Left forelimb (tissue), 1 donor: ENCODE measurements around the gene MOB3A.

Source experiments
- DNase-seq: peaks from one replicate; pipeline ENCODE4 v3.0.0-alpha.2; 2018; ENCODE audit warnings: low spot score

The MOB3A gene

GRCh38 chr19:2123682-2124387 lies 27.7 kb upstream of the MOB3A start:
- DNase-seq, result no peak

DNA sequence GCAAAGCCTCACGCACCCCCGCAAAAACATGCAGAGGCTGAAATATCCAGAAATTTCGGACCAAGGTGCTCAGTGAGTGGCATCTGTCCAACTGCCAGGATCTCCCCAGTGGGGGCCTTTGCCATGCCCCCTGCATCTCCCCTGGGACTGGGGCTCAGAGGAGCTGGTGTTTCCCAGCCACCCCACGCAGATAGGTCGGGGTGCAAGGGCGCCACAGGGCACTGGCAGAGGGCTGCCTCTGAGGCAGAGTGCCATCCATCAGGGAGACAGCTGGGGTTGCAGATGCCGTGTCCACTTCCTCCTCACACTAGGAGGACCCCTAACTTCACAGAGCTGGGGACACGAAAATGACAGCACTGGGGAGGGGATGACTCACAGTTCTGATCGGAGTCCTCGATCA lies 26.9 kb upstream of the MOB3A start:
- no peak for DNase-seq

DNA sequence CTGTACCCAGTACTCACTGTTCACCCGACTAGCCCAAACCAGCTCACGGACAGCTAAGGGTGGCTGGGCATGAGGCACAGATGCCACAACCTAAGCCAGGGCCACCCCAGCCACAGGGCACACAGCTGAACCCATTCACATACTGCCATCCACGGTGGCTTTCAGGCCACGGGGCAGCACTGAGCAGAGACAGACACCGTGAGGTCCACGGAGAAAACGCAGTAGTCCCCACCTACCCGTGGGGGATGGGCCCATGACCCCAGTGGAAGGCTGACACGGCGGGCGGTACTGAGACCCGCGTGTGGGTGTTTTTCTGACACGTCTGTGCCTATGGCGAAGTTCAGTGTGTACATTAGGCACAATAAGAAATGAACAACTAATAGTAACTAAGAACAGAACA lies 26.1 kb upstream of the MOB3A start:
- no peak for DNase-seq

DNA sequence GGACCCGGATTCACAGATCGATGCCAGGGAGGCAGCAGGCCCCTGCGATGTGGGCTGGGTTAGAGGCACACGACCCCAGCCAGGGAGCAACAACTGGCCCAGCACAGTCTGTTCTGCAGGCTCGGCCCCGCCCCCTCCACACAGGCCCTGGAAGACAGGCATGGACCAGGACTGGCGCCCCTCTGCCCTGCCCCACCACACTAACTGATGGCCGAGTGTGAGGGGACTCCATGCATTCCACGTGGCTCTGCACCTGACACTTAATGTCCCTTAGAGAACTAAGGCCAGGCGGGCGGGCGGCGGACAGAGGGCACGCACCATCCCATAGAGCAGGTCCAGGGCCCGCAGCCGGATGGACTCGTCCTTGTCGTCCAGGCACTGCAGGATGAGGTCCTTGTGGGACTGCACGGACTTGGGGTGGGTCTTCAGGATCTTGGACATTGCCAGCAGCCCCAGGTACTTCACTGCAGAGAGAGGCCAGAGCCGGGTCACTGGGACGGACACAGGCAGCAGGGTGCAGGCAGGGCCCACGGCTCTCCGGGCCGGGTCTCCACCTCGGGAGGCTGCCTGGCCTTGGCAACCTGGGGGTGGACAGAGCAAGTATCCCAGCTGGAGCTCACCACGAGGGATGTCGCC lies 25.4 kb upstream of the MOB3A start:
- no peak for DNase-seq

GRCh38 chr19:2120821-2121220 lies 24.7 kb upstream of the MOB3A start:
- no peak for DNase-seq

GRCh38 chr19:2119921-2120785 lies 24.0 kb upstream of the MOB3A start:
- DNase-seq, result no peak

DNA sequence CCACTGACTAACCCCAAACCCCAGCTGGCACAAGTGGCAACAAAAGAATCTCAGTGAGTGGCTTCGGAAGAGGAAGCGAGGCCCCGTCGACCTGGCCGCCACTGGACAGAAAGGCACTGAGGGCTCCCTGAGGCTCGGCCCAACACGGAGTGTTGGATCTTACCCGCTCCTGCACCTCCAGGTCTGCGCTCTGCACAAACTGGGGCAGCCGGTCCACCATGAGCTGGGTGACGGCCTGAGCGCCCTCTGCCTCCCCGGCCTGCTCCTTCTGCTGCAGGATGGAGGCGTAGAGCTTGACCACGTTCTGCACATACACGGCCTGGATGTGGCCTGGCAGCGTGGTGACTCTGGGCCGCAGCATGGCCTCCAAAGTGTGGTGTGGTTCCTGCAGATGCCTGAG lies 22.3 kb upstream of the MOB3A start:
- DNase-seq, result no peak

GRCh38 chr19:2117215-2117960 lies 21.3 kb upstream of the MOB3A start:
- no peak for DNase-seq

GRCh38 chr19:2116507-2116906 lies 20.4 kb upstream of the MOB3A start:
- no peak for DNase-seq

GRCh38 chr19:2115911-2116426 lies 19.8 kb upstream of the MOB3A start:
- no peak for DNase-seq

DNA sequence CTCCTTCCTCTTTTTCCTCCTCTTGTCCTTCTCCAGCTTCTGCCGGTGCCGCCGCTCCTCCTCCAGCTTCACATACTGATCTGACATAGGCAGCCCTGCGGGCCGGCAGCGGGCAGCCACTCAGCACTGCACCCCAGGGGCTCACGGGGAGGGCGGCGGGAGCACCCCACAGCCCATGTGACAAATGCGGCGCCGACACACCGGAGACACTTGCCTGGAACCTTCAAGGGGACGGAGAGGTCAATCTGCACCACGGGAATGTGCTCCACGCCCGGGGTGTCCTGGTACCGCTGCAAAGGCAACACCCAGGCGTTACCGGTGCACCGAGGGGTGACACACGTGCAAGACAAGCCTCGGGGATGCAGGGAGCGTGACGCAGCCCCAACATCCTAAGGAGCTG lies 19.2 kb upstream of the MOB3A start:
- no peak for DNase-seq

DNA sequence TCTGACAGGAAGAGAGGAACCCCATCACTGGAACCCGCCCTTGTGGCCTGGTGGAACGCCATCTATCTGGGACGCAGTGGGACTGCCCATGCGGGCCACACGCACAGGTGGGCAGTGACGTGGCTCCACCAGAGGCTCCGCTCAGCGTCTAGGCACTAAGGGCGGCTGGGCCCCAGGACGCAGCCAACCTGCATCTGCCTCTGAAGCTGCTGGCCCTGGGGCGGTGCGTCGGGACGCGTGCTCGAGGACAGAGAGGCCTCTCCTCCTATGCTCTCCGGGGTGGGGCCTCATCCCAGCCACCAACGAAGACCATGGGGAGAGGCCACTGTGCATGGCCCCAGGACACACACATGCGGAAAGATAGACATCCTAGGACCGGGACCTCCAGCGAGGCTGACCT lies 18.7 kb upstream of the MOB3A start:
- no peak for DNase-seq

DNA sequence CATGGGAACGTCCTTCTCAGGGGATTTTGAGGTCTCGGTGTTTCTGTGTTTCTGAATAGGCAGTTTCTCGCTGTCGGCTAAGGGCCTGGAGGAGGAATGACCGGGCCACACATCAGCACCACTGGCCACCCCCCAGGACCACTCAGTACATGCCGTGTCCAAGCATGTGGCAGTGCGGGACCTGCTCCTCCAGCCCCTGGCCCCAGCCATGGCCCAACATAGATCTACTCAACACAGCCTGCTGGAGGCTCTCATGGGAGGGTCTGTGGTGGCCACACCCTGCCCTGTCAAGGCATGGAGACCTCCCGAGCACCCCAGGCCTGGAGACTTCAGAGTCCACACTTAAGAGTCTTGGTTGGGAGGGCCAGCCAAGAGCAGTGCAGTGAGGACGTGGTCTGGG lies 18.1 kb upstream of the MOB3A start:
- no peak for DNase-seq

DNA sequence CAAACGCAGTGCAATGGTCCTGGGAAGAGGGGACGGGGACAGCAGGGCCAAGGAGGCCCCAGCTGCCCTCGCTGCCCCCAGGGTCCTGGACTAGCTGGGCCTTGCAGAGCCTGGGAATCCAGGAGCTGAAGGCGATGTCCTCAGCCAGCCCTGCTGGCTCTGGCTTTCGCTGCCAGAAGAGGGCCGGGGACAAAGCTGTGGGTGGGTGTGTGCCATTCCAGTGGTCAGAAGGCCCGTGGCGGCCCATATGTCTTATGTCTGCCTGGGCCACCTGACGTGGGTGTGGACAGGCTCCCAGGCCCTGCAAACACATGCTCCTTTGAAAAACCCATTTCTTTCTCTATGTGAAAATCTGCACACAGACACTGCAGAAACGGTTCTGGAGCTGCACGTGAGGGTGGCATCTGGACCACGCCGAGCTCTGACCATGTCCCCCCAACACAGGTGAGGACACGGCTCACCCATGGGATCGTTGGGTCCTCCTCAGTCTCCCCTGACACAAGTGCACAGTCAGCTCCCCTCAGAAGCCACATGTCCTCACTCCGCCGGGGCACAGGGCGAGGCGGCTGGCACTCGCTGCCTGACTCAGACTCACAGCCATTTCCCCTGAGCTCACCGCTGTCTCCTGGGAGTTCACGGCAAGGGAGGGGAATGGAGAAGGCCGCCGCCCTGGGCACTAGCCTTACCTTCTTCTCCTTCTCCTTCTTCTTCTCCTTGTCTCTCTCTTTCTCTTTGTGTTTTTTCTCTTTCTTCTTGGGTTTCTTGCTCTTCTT lies 17.5 kb upstream of the MOB3A start:
- no peak for DNase-seq

GRCh38 chr19:2112516-2113320 lies 16.6 kb upstream of the MOB3A start:
- DNase-seq, result no peak

DNA sequence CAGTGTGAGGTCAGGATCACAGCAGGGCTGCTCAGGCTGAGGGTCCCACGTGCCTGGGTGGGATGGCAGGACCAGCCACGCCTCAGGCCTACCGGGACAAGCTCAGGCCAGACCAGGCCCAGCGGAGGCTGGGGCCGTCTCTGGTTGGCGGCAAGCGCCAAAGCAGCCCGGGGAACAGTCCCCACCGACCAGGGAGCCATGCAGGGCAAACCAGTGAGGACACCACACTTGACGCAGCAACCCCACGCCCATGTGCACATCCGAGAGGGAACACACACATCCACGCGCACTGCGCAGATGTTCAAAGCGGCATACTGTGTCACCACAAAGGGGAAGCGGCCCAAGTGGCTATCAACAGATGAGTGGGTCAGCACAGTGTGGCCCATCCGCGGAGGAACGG lies 15.8 kb upstream of the MOB3A start:
- no peak for DNase-seq

DNA sequence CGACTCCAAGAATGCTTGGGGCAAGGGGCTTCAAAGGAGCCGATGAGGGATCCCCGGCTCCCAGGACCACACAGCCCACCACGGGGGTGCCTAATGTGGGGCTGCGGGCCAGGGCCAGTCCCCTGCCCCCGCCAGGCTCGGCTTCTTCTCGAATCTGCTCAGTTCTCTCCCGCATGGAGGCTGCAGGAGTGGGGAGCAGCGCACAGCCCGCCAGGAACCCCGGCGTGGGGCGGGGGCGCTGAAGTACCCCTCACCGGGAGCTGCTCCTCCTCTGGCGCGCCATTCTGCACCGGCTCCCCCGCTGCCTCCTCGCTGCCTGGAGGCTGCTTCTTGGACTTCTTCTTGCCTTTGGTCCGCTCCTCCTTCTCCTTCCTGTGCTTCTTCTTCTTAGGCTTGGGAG lies 15.3 kb upstream of the MOB3A start:
- no peak for DNase-seq

DNA sequence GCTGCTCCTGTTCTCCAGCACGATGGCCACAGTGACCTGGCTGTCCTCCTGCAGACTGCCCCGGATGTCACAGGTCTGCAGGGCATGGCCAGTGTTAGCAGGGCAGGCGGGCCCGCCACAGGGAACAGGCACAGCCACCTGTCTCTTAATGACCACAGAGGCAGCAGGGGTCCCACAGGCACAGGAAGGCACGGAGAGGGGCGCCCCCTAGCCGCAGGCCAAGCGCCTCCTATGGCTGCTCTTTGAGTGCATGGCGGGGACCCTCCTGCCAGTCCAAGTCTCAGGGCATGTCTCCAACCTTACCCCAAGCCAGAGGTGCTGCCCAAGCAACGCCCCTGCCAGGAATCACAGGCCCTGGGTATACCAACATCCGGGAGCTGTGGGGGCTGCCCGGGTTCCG lies 14.7 kb upstream of the MOB3A start:
- DNase-seq, result no peak

DNA sequence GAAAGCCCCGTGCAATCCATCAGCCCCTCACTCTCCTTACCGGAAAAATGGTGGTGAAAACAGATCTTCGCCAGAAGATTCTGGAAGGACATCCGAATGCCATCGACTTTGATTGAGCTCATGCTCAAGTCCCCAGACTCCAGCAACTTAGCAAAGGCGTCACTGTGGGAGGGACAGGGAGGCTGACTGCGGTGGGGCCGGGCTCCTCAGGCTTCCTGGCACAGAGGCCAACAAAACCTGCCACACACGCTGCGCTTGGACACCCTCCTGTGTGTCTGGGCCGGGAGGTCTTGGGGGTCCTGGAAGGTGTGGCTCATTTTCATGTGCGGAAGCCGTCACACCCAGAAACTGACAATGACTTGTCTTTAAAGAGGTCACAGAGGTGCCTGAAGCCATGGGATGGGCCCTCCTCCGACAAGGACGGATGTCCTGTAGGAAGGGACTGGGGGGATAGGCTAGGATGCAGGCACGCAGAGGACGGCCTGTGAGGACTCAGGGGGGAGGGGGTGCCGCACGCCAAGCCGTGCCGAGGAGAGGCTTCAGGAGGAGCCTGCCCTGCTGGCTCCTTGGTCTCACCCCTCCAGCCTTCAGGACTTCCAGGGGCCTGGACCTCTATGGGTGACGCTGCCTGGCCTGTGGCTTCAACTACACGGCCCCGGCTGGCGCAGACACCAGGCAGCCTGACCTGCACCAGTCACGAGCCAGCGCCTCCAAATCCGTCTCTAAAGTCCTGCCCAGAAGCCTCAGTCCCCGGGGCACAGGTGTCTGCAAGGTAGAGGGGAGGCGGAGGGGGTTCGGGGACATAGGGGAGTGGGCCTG lies 13.1 kb upstream of the MOB3A start:
- no peak for DNase-seq
